ENCODE data around the gene IRF9.

GRCh38 chr14:24151404-24152080 is 9.5 kb upstream of the IRF9 start:
- TF ChIP-seq CTCF (IDR thresholded peaks at IDR 0.05; ENCODE audit: borderline replicate concordance, extremely low read depth, low read length, poor library complexity, severe bottlenecking) (no peak), EZH2 (IDR thresholded peaks at IDR 0.05; ENCODE audit: borderline replicate concordance, low read depth, low read length, severe bottlenecking) (no peak)
